ENCODE data around the gene VAV2.

DNA sequence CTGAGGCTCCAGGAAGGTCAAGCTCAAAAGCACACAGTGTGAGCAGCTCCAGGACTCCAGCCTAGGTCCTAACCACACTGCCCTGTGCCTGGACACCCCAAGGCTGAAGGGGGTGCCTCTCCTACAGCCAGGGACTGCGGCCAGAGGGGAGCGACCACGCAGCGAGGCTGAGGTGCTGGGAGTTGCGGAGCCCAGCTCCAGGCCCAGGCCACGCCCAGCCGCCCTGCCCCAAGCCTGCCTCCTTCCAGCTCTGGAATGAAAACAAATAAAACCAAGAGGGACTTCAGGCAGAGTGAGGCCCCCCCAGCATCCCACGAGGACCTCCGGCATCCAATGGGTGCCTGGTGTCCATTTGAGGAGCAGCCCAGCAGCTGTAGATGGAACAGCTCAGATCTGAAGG is 15.2 kb downstream of the VAV2 start:
- TF ChIP-seq, protein P1, sequence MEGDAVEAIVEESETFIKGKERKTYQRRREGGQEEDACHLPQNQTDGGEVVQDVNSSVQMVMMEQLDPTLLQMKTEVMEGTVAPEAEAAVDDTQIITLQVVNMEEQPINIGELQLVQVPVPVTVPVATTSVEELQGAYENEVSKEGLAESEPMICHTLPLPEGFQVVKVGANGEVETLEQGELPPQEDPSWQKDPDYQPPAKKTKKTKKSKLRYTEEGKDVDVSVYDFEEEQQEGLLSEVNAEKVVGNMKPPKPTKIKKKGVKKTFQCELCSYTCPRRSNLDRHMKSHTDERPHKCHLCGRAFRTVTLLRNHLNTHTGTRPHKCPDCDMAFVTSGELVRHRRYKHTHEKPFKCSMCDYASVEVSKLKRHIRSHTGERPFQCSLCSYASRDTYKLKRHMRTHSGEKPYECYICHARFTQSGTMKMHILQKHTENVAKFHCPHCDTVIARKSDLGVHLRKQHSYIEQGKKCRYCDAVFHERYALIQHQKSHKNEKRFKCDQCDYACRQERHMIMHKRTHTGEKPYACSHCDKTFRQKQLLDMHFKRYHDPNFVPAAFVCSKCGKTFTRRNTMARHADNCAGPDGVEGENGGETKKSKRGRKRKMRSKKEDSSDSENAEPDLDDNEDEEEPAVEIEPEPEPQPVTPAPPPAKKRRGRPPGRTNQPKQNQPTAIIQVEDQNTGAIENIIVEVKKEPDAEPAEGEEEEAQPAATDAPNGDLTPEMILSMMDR (IDR thresholded peaks at IDR 0.05; ENCODE audit: insufficient read depth, low read length, poor library complexity, severe bottlenecking) = no peak
- no peak for TF ChIP-seq EZH2phosphoT487 (conservative IDR thresholded peaks at IDR 0.05; ENCODE audit: low read length)
